Measurements from ENCODE around the gene WDR5. TPM values are rescaled to one million over a fixed set of nuclear protein-coding genes. Genes with fewer than 3 reads are reported as not detected.
A peak's percentile ranks its signal among the peaks of the same experiment; 100 is the strongest.

Gene WDR5
- total and polyA plus RNA-seq, 7 experiments from 2014 or later, result 13.8 to 42.3 (median 20.2) TPM

- H3K4me3 ChIP-seq (ENCODE audit: low read length), result no peak overlapping the region
- Mint-ChIP-seq H3K4me1 (peaks cover 0 to 5% (median 2%) of the 10 kb centered on the region in 7 donors), H3K27ac (peak overlapping the region in 1 of 9 donors; percentile 49), H3K4me3 (no peak overlapping the region), H3K9me3 (no peaks in the 10 kb centered on the region), H3K36me3 (peaks cover 0 to 30% (median 9%) of the 10 kb centered on the region in 5 donors), H3K27me3 (no peaks in the 10 kb centered on the region)
- DNase-seq, result no peak
- H3K27ac ChIP-seq (ENCODE audit: low read depth, low read length), result no peak overlapping the region
- intact Hi-C loops (cut with micrococcal nuclease), result no loop called here
- no peaks in the 10 kb centered on the region for H3K9me3 ChIP-seq (ENCODE audit: control insufficient read depth in 2 of 3, low read length in 3 of 3)
- H3K27me3 ChIP-seq (ENCODE audit: control insufficient read depth in 2 of 2, insufficient read depth in 2 of 2, low read length in 2 of 2), result no peaks in the 10 kb centered on the region
- no peak for ATAC-seq
- peaks cover 4 to 75% (median 17%) of the 10 kb centered on the region in 3 experiments for H3K36me3 ChIP-seq (ENCODE audit: control insufficient read depth in 2 of 3, insufficient read depth in 3 of 3, low read length in 3 of 3)
- no peaks in the 10 kb centered on the region for H3K4me1 ChIP-seq (ENCODE audit: control insufficient read depth in 2 of 2, insufficient read depth in 2 of 2, low read length in 2 of 2)
- POLR2A ChIA-PET, result no interaction called here
- CTCF ChIA-PET, result no interaction called here
Measured at GRCh38 chr9:134156564-134157377, 20.9 kb downstream of the WDR5 start.

GRCh38 chr9:134157378-134157885, 21.6 kb downstream of the WDR5 start:
- peaks cover 4 to 69% (median 17%) of the 10 kb centered on the region in 3 experiments for H3K36me3 ChIP-seq (ENCODE audit: control insufficient read depth in 2 of 3, insufficient read depth in 3 of 3, low read length in 3 of 3)
- DNase-seq (no peak), ATAC-seq (no peak)
- peak overlapping the region in 1 of 9 donors; percentile 62 for H3K27ac Mint-ChIP-seq
- no peak overlapping the region for H3K27ac ChIP-seq (ENCODE audit: low read depth, low read length)
- no peaks in the 10 kb centered on the region for H3K9me3 ChIP-seq (ENCODE audit: control insufficient read depth in 2 of 3, low read length in 3 of 3)
- H3K9me3 Mint-ChIP-seq, result no peaks in the 10 kb centered on the region
- peaks cover 0 to 9% (median 9%) of the 10 kb centered on the region in 7 donors for H3K4me1 Mint-ChIP-seq
- H3K27me3 Mint-ChIP-seq, result no peaks in the 10 kb centered on the region
- intact Hi-C loops (cut with micrococcal nuclease), result no loop called here
- no peak overlapping the region for H3K4me3 Mint-ChIP-seq
- H3K4me1 ChIP-seq (ENCODE audit: control insufficient read depth in 2 of 2, insufficient read depth in 2 of 2, low read length in 2 of 2), result peaks cover 0 to under 1% of the 10 kb centered on the region in 2 donors
- H3K36me3 Mint-ChIP-seq, result peaks cover 0 to 30% (median 9%) of the 10 kb centered on the region in 5 donors
- H3K4me3 ChIP-seq (ENCODE audit: low read length), result no peak overlapping the region
- H3K27me3 ChIP-seq (ENCODE audit: control insufficient read depth in 2 of 2, insufficient read depth in 2 of 2, low read length in 2 of 2), result no peaks in the 10 kb centered on the region
- ChIA-PET POLR2A (no interaction called here), CTCF (no interaction called here)

GRCh38 chr9:134158242-134158641, 22.4 kb downstream of the WDR5 start:
- Mint-ChIP-seq H3K27me3 (no peaks in the 10 kb centered on the region), H3K27ac (no peak overlapping the region), H3K9me3 (no peaks in the 10 kb centered on the region), H3K36me3 (peaks cover 0 to 27% (median 9%) of the 10 kb centered on the region in 5 donors), H3K4me1 (peaks cover 0 to 13% (median 11%) of the 10 kb centered on the region in 7 donors), H3K4me3 (no peak overlapping the region)
- Histone ChIP-seq H3K36me3 (ENCODE audit: control insufficient read depth in 2 of 3, insufficient read depth in 3 of 3, low read length in 3 of 3) (peaks cover 0 to 61% (median 17%) of the 10 kb centered on the region in 3 experiments), H3K27me3 (ENCODE audit: control insufficient read depth in 2 of 2, insufficient read depth in 2 of 2, low read length in 2 of 2) (no peaks in the 10 kb centered on the region), H3K4me3 (ENCODE audit: low read length) (no peak overlapping the region), H3K9me3 (ENCODE audit: control insufficient read depth in 2 of 3, low read length in 3 of 3) (no peaks in the 10 kb centered on the region), H3K27ac (ENCODE audit: low read depth, low read length) (no peak overlapping the region), H3K4me1 (ENCODE audit: control insufficient read depth in 2 of 2, insufficient read depth in 2 of 2, low read length in 2 of 2) (peaks cover 0 to 8% of the 10 kb centered on the region in 2 donors)
- DNase-seq (no peak), ATAC-seq (no peak)
- intact Hi-C loops (cut with micrococcal nuclease), result no loop called here
- ChIA-PET POLR2A (no interaction called here), CTCF (no interaction called here)

- CTCF ChIA-PET, result no interaction called here
- Mint-ChIP-seq H3K4me3 (no peak overlapping the region), H3K4me1 (peaks cover 0 to 16% (median 13%) of the 10 kb centered on the region in 7 donors), H3K27me3 (no peaks in the 10 kb centered on the region), H3K36me3 (peaks cover 0 to 27% (median 9%) of the 10 kb centered on the region in 5 donors), H3K9me3 (peaks cover 0 to 3% (median 0%) of the 10 kb centered on the region in 11 donors), H3K27ac (no peak overlapping the region)
- DNase-seq (no peak), ATAC-seq (no peak)
- no peaks in the 10 kb centered on the region for H3K27me3 ChIP-seq (ENCODE audit: control insufficient read depth in 2 of 2, insufficient read depth in 2 of 2, low read length in 2 of 2)
- peaks cover 0 to 54% (median 16%) of the 10 kb centered on the region in 3 experiments for H3K36me3 ChIP-seq (ENCODE audit: control insufficient read depth in 2 of 3, insufficient read depth in 3 of 3, low read length in 3 of 3)
- H3K4me1 ChIP-seq (ENCODE audit: control insufficient read depth in 2 of 2, insufficient read depth in 2 of 2, low read length in 2 of 2), result peaks cover 0 to 9% of the 10 kb centered on the region in 2 donors
- POLR2A ChIA-PET, result no interaction called here
- no peak overlapping the region for H3K4me3 ChIP-seq (ENCODE audit: low read length)
- H3K9me3 ChIP-seq (ENCODE audit: control insufficient read depth in 2 of 3, low read length in 3 of 3), result no peaks in the 10 kb centered on the region
- H3K27ac ChIP-seq (ENCODE audit: low read depth, low read length), result no peak overlapping the region
- intact Hi-C loops (cut with micrococcal nuclease), result no loop called here
Measured at GRCh38 chr9:134158753-134159392, 23.0 kb downstream of the WDR5 start.

- CTCF ChIA-PET, result no interaction called here
- POLR2A ChIA-PET, result interaction anchor here (0.7 kb wide), 1 partner anchor 1885 kb away, joined by 3 read pairs; no protein-coding TSS in a partner anchor
- Mint-ChIP-seq H3K27me3 (no peaks in the 10 kb centered on the region), H3K9me3 (peaks cover 0 to 5% (median 0%) of the 10 kb centered on the region in 11 donors), H3K36me3 (peaks cover 0 to 27% (median 9%) of the 10 kb centered on the region in 5 donors), H3K4me1 (peaks cover 0 to 17% (median 13%) of the 10 kb centered on the region in 7 donors), H3K27ac (peak overlapping the region in 1 of 9 donors; percentile 19), H3K4me3 (no peak overlapping the region)
- H3K36me3 ChIP-seq (ENCODE audit: control insufficient read depth in 2 of 3, insufficient read depth in 3 of 3, low read length in 3 of 3), result peaks cover 0 to 46% (median 11%) of the 10 kb centered on the region in 3 experiments
- DNase-seq (no peak), ATAC-seq (no peak)
- H3K27ac ChIP-seq (ENCODE audit: low read depth, low read length), result no peak overlapping the region
- no peak overlapping the region for H3K4me3 ChIP-seq (ENCODE audit: low read length)
- intact Hi-C loops (cut with micrococcal nuclease), result loop anchor here (10.0 kb wide), 6 partner anchors 785 to 1955 kb away; partner anchors contain the start of genes MED22 (in 1 of the 2), MRPS2 (in 1 of the 2), RPL7A (in 1 of the 2) and SETX (in 1 of the 2)
- no peaks in the 10 kb centered on the region for H3K27me3 ChIP-seq (ENCODE audit: control insufficient read depth in 2 of 2, insufficient read depth in 2 of 2, low read length in 2 of 2)
- H3K4me1 ChIP-seq (ENCODE audit: control insufficient read depth in 2 of 2, insufficient read depth in 2 of 2, low read length in 2 of 2), result peaks cover 0 to 9% of the 10 kb centered on the region in 2 donors
- no peaks in the 10 kb centered on the region for H3K9me3 ChIP-seq (ENCODE audit: control insufficient read depth in 2 of 3, low read length in 3 of 3)
Measured at GRCh38 chr9:134159566-134160245, 23.8 kb downstream of the WDR5 start.

GRCh38 chr9:134161647-134162046, 25.8 kb downstream of the WDR5 start:
- Histone ChIP-seq H3K27me3 (ENCODE audit: control insufficient read depth in 2 of 2, insufficient read depth in 2 of 2, low read length in 2 of 2) (no peaks in the 10 kb centered on the region), H3K27ac (ENCODE audit: low read depth, low read length) (no peak overlapping the region), H3K9me3 (ENCODE audit: control insufficient read depth in 2 of 3, low read length in 3 of 3) (no peaks in the 10 kb centered on the region), H3K36me3 (ENCODE audit: control insufficient read depth in 2 of 3, insufficient read depth in 3 of 3, low read length in 3 of 3) (peaks cover 0 to 27% (median 0%) of the 10 kb centered on the region in 3 experiments), H3K4me1 (ENCODE audit: control insufficient read depth in 2 of 2, insufficient read depth in 2 of 2, low read length in 2 of 2) (peaks cover 0 to 18% of the 10 kb centered on the region in 2 donors), H3K4me3 (ENCODE audit: low read length) (no peak overlapping the region)
- peak overlapping the region in 7 of 9 donors; percentile 12 to 84 (median 74) for H3K27ac Mint-ChIP-seq
- DNase-seq (no peak), ATAC-seq (no peak)
- no peaks in the 10 kb centered on the region for H3K27me3 Mint-ChIP-seq
- peaks cover 0 to 5% (median 0%) of the 10 kb centered on the region in 11 donors for H3K9me3 Mint-ChIP-seq
- CTCF ChIA-PET, result no interaction called here
- peaks cover 0 to 13% (median 9%) of the 10 kb centered on the region in 5 donors for H3K36me3 Mint-ChIP-seq
- peak overlapping the region in 4 of 10 donors; percentile 54 to 77 (median 66) for H3K4me3 Mint-ChIP-seq
- intact Hi-C loops (cut with micrococcal nuclease), result loop anchor here (10.0 kb wide), 6 partner anchors 787 to 1953 kb away; partner anchors contain the start of genes MED22 (in 1 of the 2), MRPS2 (in 1 of the 2), RPL7A (in 1 of the 2) and SETX (in 1 of the 2)
- POLR2A ChIA-PET, result interaction anchor here (4.4 kb wide), 1 partner anchor 27 kb away, joined by 61 read pairs; the partner anchor contains the start of gene WDR5
- H3K4me1 Mint-ChIP-seq, result peaks cover 0 to 28% (median 19%) of the 10 kb centered on the region in 7 donors

Data from naive thymus-derived CD4-positive, alpha-beta T cell (primary cell).